HG03025 (cell line): ENCODE results near the gene GNA12.

ENCODE experiments used
- ATAC-seq: cut with Tn5 transposase; IDR thresholded peaks from one replicate; pipeline ENCODE4 v1.9.1; 2021; ENCODE audit warnings: mild to moderate bottlenecking, moderate library complexity; ENCODE audit not compliant: unreplicated experiment, low FRiP score

Gene GNA12

DNA sequence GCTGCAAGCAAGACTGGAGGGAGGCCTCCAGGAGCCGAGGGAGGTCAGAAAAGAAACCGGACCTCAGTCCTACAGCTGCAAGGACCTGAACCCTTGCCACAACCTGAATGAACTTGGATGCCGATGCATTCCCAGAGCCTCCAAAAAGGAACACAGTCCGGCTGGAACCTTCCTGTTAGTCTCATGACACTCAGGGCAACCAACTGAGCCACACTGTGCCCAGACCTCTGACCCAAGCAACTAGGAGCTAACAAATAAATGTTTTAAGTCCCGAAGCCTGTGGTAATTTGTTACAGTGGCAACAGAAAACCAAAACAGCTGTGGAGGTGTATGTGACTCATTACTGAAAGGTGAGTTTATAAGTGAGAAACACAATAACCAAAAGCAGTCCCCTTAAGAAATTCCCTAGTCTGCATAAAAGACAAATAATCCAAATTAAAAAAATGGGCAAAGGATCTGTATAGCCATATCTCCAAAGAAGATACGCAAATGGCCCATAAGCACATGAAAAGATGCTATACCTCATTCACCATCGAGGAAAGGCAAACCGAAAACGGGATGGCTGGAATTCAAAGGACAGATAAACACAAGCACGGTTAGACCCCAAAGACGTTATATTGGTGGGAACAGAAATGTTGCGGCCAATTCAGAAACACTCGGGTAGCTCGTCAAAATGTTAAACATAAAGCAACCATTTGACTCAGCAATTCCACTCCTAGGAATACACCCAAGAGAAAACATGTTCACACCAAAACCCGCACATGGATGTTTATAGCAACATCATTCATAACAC lies 24.8 kb downstream of the GNA12 start:
- ATAC-seq = no peak

GRCh38 chr7:2818653-2819052 lies 25.5 kb downstream of the GNA12 start:
- no peak for ATAC-seq

DNA sequence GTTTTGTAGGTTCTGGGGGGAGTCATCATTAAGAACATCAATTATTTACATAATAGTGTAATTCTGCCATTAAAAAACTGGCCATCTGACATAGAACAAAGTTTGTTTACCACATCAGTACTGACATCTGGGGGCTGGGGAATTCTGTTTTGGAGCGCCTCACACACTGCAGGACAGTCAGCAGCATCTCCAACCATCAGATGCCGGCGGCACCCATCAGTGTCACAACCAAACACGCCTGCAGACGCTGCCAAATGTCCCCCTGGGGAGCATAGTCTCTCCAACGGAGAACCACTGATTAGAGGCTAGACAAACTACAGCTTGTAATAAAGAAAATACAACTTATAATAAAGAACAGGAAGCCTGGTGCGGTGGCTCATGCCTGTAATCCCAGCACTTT lies 26.0 kb downstream of the GNA12 start:
- ATAC-seq = no peak

GRCh38 chr7:2817456-2817855 lies 26.7 kb downstream of the GNA12 start:
- ATAC-seq = no peak

DNA sequence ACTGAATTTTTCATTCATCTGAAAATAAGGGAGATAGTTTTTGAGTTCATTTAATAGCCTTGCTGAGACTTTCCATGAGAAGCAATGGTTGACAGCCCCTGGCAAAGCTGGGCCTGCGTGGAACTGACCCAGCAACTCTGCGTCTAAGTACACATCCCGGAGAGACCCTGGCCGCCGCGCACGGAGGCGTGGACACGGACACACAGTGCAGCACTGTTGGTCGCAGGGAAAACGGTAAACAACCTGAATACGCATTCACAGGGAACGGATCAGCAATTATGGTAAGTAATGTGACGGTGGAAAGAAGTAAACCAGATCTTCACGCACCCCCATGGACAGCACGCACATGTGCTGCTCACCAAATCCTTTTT lies 28.2 kb downstream of the GNA12 start:
- ATAC-seq = no peak

DNA sequence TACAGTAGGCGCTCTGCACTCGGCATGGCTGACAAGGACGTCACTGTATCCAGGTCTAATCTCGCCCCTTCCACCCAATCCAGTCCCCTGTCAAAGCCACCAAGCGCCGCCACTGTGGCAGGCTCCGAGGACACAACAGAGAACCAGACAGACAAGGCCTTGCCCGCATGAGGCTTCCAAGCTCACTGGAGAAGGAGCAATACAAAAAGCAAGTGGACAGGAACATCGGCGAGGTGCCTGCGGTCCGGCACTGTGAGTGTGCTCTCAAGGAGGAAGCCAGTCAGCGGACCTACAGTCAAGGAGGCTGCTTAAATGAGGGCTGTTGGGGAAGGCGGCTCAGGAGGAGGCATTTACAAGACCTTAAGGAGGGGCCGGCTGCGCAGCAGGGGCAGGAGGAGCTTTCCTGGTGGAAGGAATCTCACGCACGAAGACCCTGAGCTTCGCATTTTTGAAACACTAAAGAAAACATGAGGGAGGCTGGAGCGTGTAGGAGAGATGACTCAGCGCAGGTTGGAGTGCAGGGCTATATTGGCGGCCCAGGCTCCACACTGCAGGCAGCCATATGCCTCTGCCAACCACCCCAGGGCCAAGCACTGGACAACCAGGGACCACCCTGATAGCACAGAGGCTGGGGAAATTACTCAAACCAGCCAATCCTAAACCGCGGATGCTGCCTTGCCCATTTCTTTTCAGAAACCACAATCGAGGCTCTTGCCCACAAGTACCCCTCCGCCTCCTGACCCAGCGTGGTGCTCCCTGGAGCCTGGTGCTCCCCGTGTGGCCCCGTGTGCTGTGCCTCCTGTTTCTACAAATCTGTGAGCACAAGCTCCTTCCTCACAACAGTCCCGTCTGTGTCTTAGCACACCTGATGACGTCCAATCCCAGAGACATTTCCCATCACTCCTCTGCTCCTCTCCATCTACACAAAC lies 28.9 kb downstream of the GNA12 start:
- ATAC-seq = no peak

DNA sequence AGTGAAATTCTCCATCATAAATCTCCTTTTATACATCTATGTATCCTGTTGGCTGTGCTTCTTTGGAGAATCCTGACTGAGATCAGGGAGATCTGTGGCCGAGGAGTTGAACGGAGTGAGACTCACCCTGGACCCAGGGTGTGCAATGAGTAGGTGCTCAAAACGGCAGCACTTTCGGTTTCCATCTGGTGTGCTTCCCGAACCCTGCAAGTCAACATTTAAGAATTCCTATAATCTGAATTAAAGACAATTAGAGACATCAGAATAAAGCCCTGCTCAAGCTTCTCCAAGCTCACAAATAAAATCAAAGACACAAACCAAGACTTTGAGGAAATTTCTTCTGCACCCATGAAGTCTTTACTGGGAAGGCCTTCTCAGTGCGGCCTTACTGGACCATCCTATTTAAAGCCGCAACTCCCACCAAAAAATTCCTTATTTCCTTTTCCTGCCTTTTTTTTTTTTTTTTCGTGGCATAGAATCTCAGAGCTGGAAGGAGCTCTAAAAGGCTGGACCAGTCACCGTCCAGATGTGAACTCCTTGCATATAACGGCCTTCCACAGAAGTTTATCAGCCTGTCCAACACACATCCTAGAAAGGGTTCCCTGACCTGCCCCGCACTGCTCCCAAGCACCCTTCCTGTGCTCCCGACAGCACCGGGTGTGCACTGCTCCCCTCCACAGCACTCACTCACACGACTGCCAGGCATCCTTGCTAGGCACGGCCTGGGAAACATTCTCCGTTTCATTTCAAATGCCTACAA lies 29.7 kb downstream of the GNA12 start:
- no peak for ATAC-seq

- no peak for ATAC-seq
Measured at GRCh38 chr7:2813350-2814185, 30.5 kb downstream of the GNA12 start.

DNA sequence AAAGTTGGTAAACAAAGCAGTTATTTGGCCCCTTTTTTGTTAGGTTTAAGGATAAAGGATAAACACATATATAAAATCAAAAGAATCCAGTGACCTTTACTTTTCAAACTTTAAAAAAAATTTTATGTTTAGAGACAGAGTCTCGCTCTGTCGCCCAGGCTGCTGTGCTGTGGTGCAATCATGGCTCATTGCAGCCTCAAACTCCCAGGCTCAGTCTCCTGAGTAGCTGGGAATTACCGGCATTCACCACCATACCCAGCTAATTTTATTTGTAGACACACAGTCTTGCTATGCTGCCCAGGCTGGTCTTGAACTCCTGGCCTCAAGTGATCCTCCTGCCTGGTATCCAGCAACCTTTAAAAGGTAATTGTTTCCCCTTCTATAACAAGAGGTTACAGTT lies 31.3 kb downstream of the GNA12 start:
- no peak for ATAC-seq

DNA sequence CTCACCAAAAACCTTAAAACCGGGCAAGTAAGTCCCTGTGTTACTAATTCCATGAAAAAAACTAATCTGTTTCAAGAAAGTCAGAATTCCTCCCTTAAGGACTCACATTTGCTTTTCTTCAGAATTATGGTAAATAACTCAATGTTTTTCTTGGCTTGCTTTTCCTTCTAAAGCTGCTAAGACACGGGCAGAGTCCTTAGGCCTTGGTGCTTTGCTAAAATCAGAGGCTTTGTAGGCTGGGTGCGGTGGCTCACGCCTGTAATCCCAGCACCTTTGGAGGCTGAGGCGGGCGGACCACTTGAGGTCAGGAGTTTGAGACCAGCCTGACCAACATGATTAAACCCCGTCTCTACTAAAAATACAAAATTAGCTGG lies 32.0 kb downstream of the GNA12 start:
- ATAC-seq = no peak

DNA sequence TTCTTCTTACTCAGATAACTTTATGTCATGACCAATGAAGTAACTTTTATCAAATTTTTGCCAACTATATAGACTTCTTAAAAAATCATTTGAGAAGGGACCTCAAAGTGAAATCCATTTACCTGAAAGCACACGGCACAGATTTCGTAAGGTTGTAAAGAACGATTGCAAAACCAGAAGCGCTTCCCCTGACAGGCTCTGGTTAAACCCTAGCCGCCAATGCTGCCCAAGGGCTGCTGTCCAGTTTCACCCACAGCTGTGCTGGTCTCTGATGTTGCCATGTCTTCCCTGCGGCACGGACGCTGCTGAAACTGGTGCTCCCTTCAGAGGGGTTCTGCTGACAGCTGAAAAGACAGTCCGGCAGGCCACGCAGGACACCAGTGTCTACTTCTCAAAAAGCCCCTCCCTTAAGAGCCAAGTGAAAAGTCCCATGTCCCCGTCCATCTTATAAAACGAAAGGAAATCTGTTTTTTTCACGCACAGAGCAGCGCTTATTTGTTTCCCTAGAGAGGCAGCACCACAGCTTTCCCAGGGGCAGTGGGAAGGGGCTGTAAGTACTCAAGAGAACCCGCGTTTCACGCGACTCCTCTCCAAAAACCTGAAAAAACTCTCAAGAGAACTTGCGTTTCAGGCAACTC lies 32.5 kb downstream of the GNA12 start:
- ATAC-seq = no peak

GRCh38 chr7:2810682-2811415 lies 33.3 kb downstream of the GNA12 start:
- no peak for ATAC-seq

DNA sequence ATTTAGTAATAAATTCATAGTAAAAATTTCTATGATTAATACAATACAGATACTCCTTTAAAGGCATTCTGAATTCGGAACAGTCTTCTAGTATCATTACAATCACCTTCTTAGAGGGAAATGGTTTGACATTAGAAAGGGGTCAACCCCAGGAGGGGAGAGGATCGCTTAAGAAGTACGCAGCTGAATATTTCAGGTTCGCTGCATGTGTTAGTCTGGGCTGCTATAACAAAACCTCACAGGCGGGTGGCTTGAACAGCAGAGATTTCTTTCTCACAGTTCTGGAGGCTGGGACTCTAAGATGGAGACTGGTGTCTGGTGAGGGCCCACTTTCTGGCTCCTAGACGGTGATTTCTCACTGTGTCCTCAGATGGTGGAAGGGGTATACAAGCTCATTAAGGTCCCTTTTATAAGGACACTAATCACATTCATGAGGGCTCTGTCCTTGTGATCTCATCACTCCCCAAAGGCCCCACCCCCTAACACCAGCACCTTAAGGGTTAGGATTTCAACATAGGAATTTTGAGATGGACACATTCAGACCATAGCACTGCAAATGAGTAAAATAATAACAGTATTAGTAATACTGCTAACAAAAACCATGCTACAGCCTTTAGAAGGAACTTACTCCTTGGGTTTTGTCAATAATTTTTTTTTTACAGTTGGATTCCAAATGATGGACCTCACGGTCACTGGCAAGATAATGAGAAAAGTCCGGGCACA lies 34.0 kb downstream of the GNA12 start:
- ATAC-seq = no peak

GRCh38 chr7:2808891-2809665 lies 35.0 kb downstream of the GNA12 start:
- no peak for ATAC-seq

- ATAC-seq = no peak
Measured at GRCh38 chr7:2807845-2808772, 36.0 kb downstream of the GNA12 start.

DNA sequence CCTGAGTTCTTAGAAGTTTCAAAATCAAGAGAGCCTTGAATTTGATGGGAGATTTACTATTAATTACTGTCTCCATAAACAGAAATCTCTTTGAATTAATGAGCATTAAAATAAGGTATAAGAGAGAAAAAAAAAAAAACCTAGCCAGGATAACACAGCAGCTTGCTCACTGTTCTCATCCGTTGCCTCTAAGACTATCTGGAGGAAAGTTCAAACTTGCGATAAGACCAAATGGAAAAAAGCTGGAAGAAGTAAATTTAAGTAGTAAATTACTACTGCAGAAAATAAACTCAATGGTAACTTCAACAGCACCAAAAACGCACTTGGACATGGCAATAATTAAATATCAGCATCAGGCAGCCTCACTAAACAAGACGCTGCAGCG lies 36.7 kb downstream of the GNA12 start:
- no peak for ATAC-seq

- ATAC-seq = no peak
Measured at GRCh38 chr7:2806571-2806970, 37.5 kb downstream of the GNA12 start.
